ENCODE data around the gene NTNG2. TPM values are rescaled to one million over a fixed set of nuclear protein-coding genes. Genes with fewer than 3 reads are reported as not detected.
"Not testable (repeated sequence)": the region's sequence is repeated elsewhere in the genome, so short reads cannot be mapped to it uniquely, and the experiment has no call there.

The NTNG2 gene
- total RNA-seq, 2 experiments from 2014 or later = 1.8 to 2.0 TPM

GRCh38 chr9:132129535-132129934, 32.3 kb upstream of the NTNG2 start:
- ATAC-seq (no peak), DNase-seq (no peak)
- intact Hi-C loops (cut with DNase I, micrococcal nuclease) = no loop called here
- POLR2A ChIA-PET = no interaction called here
- Mint-ChIP-seq H3K9me3 (ENCODE audit: low read depth) (no peaks in the 10 kb centered on the region), H3K4me1 (peaks cover 15% of the 10 kb centered on the region), H3K27me3 (peaks cover 56% of the 10 kb centered on the region), H3K4me3 (no peak overlapping the region), H3K27ac (no peak overlapping the region), H3K36me3 (ENCODE audit: low read depth) (no peaks in the 10 kb centered on the region)
- CTCF ChIA-PET = no interaction called here

- DNase-seq; H3K4me1 Mint-ChIP-seq; ATAC-seq; H3K9me3 Mint-ChIP-seq (ENCODE audit: low read depth); intact Hi-C loops (cut with DNase I, micrococcal nuclease); POLR2A ChIA-PET; H3K27ac Mint-ChIP-seq; H3K4me3 Mint-ChIP-seq; H3K36me3 Mint-ChIP-seq (ENCODE audit: low read depth): not testable (repeated sequence)
- peaks cover 40% of the 10 kb centered on the region for H3K27me3 Mint-ChIP-seq
- CTCF ChIA-PET = interaction anchor here (0.6 to 1.7 kb wide), 2 partner anchors 36 to 1428 kb away, joined by 3 to 4 read pairs; no protein-coding TSS in a partner anchor
Observed at GRCh38 chr9:132134085-132134484, 27.8 kb upstream of the NTNG2 start.

- POLR2A ChIA-PET = no interaction called here
- Mint-ChIP-seq H3K9me3 (ENCODE audit: low read depth) (no peaks in the 10 kb centered on the region), H3K27me3 (peaks cover 37% of the 10 kb centered on the region), H3K4me1 (no peaks in the 10 kb centered on the region), H3K27ac (no peak overlapping the region), H3K36me3 (ENCODE audit: low read depth) (no peaks in the 10 kb centered on the region), H3K4me3 (no peak overlapping the region)
- no peak for DNase-seq
- no peak for ATAC-seq
- intact Hi-C loops (cut with DNase I, micrococcal nuclease) = no loop called here
- CTCF ChIA-PET = interaction anchor here (0.7 to 1.7 kb wide), 3 partner anchors 9 to 105 kb away, joined by 3 to 4 read pairs (median 3); no protein-coding TSS in a partner anchor
Observed at GRCh38 chr9:132135456-132135855, 26.4 kb upstream of the NTNG2 start.

GRCh38 chr9:132136151-132136780, 25.6 kb upstream of the NTNG2 start:
- DNase-seq = no peak
- ChIA-PET CTCF (interaction anchor here (1.0 kb wide), 1 partner anchor 34 kb away, joined by 3 read pairs; no protein-coding TSS in a partner anchor), POLR2A (no interaction called here)
- Mint-ChIP-seq H3K9me3 (ENCODE audit: low read depth) (no peaks in the 10 kb centered on the region), H3K4me3 (no peak overlapping the region), H3K27ac (no peak overlapping the region), H3K36me3 (ENCODE audit: low read depth) (no peaks in the 10 kb centered on the region), H3K27me3 (peaks cover 37% of the 10 kb centered on the region), H3K4me1 (peaks cover 1% of the 10 kb centered on the region)
- intact Hi-C loops (cut with DNase I, micrococcal nuclease) = no loop called here
- ATAC-seq = no peak

GRCh38 chr9:132141344-132141947, 20.4 kb upstream of the NTNG2 start:
- POLR2A ChIA-PET = no interaction called here
- ATAC-seq (no peak), DNase-seq (no peak)
- Mint-ChIP-seq H3K4me3 (peak overlapping the region; percentile 40), H3K9me3 (ENCODE audit: low read depth) (no peaks in the 10 kb centered on the region), H3K27ac (no peak overlapping the region), H3K4me1 (peaks cover 14% of the 10 kb centered on the region), H3K36me3 (ENCODE audit: low read depth) (no peaks in the 10 kb centered on the region), H3K27me3 (peaks cover 58% of the 10 kb centered on the region)
- CTCF ChIA-PET = interaction anchor here (0.6 to 1.2 kb wide), 2 partner anchors 15 to 48 kb away, joined by 3 to 4 read pairs; no protein-coding TSS in a partner anchor
- intact Hi-C loops (cut with DNase I, micrococcal nuclease) = no loop called here

- ATAC-seq = no peak
- intact Hi-C loops (cut with DNase I, micrococcal nuclease) = no loop called here
Observed at GRCh38 chr9:132141948-132142594, 19.8 kb upstream of the NTNG2 start.

GRCh38 chr9:132142924-132143323, 18.9 kb upstream of the NTNG2 start:
- no peaks in the 10 kb centered on the region for H3K36me3 Mint-ChIP-seq (ENCODE audit: low read depth)
- ATAC-seq (no peak), DNase-seq (no peak)
- no peak overlapping the region for H3K27ac Mint-ChIP-seq
- intact Hi-C loops (cut with DNase I, micrococcal nuclease) = no loop called here
- H3K4me1 Mint-ChIP-seq = peaks cover 14% of the 10 kb centered on the region
- no peaks in the 10 kb centered on the region for H3K9me3 Mint-ChIP-seq (ENCODE audit: low read depth)
- H3K4me3 Mint-ChIP-seq = no peak overlapping the region
- H3K27me3 Mint-ChIP-seq = peaks cover 67% of the 10 kb centered on the region
- POLR2A ChIA-PET = no interaction called here
- CTCF ChIA-PET = interaction anchor here (0.5 to 0.7 kb wide), 2 partner anchors 48 to 1018 kb away, joined by 3 read pairs; partner anchors contain the start of gene NUP214

More at GRCh38 chr9:132141948-132142594, 19.8 kb upstream of the NTNG2 start:
- Mint-ChIP-seq H3K27ac (no peak overlapping the region), H3K27me3 (peaks cover 63% of the 10 kb centered on the region), H3K9me3 (ENCODE audit: low read depth) (no peaks in the 10 kb centered on the region), H3K4me1 (peaks cover 14% of the 10 kb centered on the region), H3K4me3 (no peak overlapping the region), H3K36me3 (ENCODE audit: low read depth) (no peaks in the 10 kb centered on the region)
- POLR2A ChIA-PET = no interaction called here
- CTCF ChIA-PET = interaction anchor here (0.7 to 1.2 kb wide), 2 partner anchors 48 to 49 kb away, joined by 3 to 4 read pairs; no protein-coding TSS in a partner anchor
- no peak for DNase-seq

- Mint-ChIP-seq H3K9me3 (ENCODE audit: low read depth) (no peaks in the 10 kb centered on the region), H3K4me3 (no peak overlapping the region), H3K27ac (no peak overlapping the region), H3K27me3 (peaks cover 68% of the 10 kb centered on the region), H3K4me1 (peaks cover 14% of the 10 kb centered on the region), H3K36me3 (ENCODE audit: low read depth) (no peaks in the 10 kb centered on the region)
- ChIA-PET CTCF (interaction anchor here (0.5 kb wide), 1 partner anchor 1018 kb away, joined by 3 read pairs; the partner anchor contains the start of gene NUP214), POLR2A (no interaction called here)
- DNase-seq = no peak
- no peak for ATAC-seq
- intact Hi-C loops (cut with DNase I, micrococcal nuclease) = no loop called here
Observed at GRCh38 chr9:132143359-132143758, 18.5 kb upstream of the NTNG2 start.

GRCh38 chr9:132144708-132145365, 17.0 kb upstream of the NTNG2 start:
- ATAC-seq = peak; percentile 97
- DNase-seq = peak; percentile 59
- ChIA-PET CTCF (interaction anchor here (0.5 kb wide), 1 partner anchor 1033 kb away, joined by 3 read pairs; no protein-coding TSS in a partner anchor), POLR2A (no interaction called here)
- Mint-ChIP-seq H3K36me3 (ENCODE audit: low read depth) (no peaks in the 10 kb centered on the region), H3K4me3 (no peak overlapping the region), H3K9me3 (ENCODE audit: low read depth) (no peaks in the 10 kb centered on the region), H3K4me1 (peaks cover 14% of the 10 kb centered on the region), H3K27ac (no peak overlapping the region), H3K27me3 (peaks cover 68% of the 10 kb centered on the region)
- intact Hi-C loops (cut with DNase I, micrococcal nuclease) = loop anchor here in 1 of 2 experiments (1.0 kb wide), 1 partner anchor 138 kb away; no protein-coding TSS in a partner anchor

GRCh38 chr9:132146039-132146438, 15.8 kb upstream of the NTNG2 start:
- intact Hi-C loops (cut with DNase I, micrococcal nuclease) = no loop called here
- Mint-ChIP-seq H3K4me1 (peaks cover 14% of the 10 kb centered on the region), H3K4me3 (no peak overlapping the region), H3K36me3 (ENCODE audit: low read depth) (no peaks in the 10 kb centered on the region), H3K9me3 (ENCODE audit: low read depth) (no peaks in the 10 kb centered on the region), H3K27ac (no peak overlapping the region), H3K27me3 (peaks cover 61% of the 10 kb centered on the region)
- POLR2A ChIA-PET = no interaction called here
- CTCF ChIA-PET = no interaction called here
- DNase-seq = no peak
- ATAC-seq = no peak

GRCh38 chr9:132146575-132146974, 15.3 kb upstream of the NTNG2 start:
- no peaks in the 10 kb centered on the region for H3K36me3 Mint-ChIP-seq (ENCODE audit: low read depth)
- H3K27me3 Mint-ChIP-seq = peaks cover 59% of the 10 kb centered on the region
- DNase-seq (no peak), ATAC-seq (no peak)
- no peaks in the 10 kb centered on the region for H3K9me3 Mint-ChIP-seq (ENCODE audit: low read depth)
- H3K4me1 Mint-ChIP-seq = peaks cover 11% of the 10 kb centered on the region
- intact Hi-C loops (cut with DNase I, micrococcal nuclease) = no loop called here
- CTCF ChIA-PET = interaction anchor here (0.6 kb wide), 1 partner anchor 326 kb away, joined by 3 read pairs; no protein-coding TSS in a partner anchor
- POLR2A ChIA-PET = interaction anchor here (0.6 kb wide), 1 partner anchor 127 kb away, joined by 7 read pairs; no protein-coding TSS in a partner anchor
- H3K4me3 Mint-ChIP-seq = no peak overlapping the region
- no peak overlapping the region for H3K27ac Mint-ChIP-seq
